ENCODE results near the gene RUVBL1.
A peak's percentile ranks its signal among the peaks of the same experiment; 100 is the strongest.
"Not testable (repeated sequence)": the region's sequence is repeated elsewhere in the genome, so short reads cannot be mapped to it uniquely, and the experiment has no call there.

The RUVBL1 gene

DNA sequence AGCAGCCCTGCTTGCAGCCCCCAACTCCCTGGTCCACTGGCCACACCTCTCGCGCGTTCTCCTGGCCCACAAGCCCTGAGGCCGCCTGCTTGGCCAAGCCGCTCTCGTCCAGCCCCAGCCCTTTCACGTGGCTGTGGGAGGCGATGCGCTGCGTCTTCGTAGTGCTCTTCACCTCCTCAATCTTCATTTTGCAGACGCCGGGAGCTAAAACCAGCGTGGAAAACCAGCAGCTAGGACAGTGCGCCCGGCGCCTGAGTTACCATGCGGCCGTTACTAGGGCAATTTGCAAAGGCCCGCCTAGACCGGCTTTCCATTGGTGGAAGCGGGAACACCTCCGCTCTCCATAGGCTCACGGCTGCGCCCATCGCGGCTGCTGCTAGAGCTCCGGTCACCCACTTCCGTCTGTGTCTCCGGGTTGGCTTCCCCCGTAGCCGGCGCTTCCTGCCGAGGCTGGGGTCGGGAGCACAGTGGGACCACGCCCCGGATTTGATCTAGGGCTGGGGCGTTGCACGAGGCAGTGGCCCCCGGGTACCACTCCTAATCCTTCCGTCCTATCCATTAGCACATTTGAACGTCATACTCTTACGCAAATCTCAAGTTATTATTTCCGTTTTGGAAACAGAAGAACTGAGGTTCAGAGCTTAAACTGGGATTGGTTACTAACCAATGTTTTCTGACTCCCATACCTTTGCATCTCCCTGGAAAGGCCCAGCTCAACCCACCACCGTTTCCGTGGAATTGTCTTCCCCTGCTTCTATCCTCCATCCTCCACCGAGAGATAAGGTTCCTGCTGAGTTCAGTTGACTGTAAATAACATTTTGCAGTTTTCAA, at the start of gene RUVBL1:
Gene RUVBL1 (minus strand): TSS at position 275 of the 831 bp plus-strand sequence. CDS start 88 bp downstream, at position 187.
- peak; percentile 98 for DNase-seq (ENCODE audit: low spot score)

DNA sequence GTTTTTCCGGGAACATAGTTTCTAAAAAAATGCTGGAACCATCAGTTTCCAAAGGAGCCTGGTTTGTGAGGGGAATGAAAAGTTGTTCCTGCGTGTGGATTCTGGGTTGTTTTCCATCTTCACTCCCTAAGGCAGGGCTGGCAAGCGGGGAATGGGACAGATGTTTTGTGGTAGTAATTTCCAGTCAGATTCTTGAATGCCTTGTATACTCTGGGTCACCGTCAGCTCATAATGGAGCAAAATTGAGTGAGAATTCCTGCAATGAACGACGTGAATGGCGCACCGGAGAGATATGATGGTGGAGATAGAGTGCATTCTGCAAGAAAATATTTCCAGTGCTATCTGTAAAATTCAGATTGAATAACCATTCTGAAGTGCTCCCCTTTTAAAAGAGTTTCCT, 49.6 kb upstream of the RUVBL1 start:
- DNase-seq (ENCODE audit: low spot score) = no peak

DNA sequence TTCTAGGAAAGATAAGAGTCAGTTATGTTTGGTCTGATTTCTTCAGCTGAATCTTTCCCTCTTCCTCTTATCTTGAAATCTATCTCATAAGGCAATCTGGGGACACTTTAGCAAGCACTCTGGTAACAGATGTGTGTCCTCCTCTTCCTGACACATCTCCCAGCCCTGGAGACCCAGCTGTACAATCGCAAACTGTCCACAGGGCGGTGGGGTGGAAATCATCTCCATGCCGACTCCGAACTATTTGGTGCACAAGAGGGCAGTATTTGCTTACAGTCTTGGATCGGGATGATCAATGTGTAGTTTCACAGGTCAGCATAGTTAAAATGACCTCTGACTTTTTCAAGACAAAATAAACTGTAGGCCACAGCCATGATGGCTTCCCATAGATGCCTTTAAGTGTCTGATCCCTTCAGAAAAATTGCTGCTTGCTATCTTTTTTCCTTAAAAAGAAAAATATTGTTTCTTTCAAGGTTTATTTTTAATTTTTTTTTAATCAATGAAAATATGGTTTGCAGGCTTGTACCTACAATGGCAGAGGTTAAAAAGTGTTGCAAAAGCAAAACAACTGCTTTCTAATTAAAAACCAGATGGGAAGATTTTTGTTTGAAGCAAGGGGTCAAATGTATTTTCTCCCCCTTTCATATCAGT, 47.4 kb upstream of the RUVBL1 start:
- DNase-seq (ENCODE audit: low spot score) = no peak

DNA sequence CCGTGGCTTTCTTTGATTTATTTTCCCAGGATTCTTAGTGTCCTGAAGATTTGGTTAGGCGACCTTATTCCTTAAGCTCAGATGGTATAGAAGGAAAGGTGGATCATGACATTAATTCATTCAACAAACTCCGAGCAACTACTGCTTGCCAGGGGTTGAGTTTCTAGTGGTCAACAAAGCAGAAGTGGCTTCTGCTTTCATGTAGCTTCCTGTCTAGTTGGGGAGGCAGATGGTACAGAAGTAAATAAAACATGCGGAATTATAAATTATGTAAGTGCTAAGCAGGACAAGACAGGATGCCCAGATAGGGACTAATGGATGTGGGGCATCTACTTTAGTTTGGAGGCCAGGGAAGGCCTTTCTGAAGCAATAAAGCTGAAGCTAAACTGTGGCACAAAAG, 45.2 kb upstream of the RUVBL1 start:
- DNase-seq (ENCODE audit: low spot score) = no peak

DNA sequence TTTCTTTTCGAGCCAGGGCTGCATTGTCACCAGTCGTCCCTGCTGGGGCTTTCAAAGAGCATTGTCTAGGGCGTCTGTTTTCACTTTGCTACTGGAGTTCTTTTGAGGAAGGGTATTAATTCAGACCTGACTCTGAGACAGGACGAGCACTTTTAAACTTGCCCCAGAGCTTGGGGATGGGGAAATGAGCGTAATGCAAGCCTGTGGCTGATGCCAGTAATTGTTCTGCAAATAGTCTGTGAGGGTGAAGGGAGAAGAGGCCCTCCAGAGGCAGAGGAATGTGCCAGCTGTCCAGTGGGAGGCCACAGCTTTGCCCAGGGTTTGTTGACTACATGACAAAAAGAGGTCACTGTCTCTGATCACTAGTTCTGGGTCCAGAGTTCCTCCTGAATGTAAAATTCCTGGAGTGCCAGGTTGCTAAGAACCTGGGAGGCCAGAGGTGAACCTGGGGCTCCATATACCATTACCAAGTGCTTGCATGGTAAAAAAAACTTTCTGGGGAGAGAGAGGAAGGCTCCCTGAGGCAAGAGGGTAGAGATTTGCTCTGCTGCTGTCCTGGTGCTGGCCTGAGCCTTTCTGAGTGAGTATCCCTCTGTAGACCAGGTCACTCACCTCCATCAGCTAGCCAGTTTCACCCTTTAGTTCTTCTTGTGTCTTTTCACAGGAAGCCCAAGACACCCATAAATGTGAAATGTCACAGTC, 44.5 kb upstream of the RUVBL1 start:
- DNase-seq (ENCODE audit: low spot score) = no peak

DNA sequence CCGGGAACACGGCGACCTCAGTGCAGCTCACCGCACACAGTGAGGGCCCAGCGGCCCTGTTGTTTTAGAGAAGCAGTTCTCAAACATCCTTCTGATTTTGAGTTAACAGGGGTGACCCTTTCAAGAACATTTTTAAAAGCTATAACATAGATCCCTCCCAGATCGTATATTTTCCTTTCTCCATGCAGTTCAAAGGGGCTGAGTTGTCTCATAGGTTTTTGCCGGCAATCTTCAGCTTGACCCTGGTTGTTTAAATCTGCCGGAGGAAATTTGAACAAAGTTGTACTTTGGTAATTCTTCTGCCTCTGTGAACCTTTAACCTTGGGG, 44.0 kb upstream of the RUVBL1 start:
- DNase-seq (ENCODE audit: low spot score) = no peak

DNA sequence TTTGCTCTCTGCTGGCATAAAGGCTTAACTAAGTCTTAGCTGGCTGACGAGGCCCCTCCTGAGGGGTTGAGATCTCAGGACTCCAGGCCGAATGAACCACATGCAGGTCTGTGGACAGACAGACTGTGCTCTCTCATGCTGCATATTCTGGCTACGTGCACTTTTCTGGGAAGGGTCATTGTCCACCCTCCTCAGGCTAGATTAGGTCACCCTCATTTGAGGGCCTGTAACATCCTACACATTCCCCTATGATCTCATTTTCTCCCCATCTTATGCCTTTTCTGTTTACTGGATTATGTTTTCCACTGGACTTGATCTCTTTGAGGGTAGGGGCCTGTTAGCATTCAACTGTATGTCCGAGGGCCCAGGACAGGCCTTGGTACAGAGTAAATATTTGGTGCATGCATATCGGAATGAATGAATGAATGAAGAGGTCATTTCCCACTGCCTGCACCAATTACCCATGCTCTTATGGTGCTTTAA, 43.4 kb upstream of the RUVBL1 start:
- DNase-seq (ENCODE audit: low spot score) = no peak

DNA sequence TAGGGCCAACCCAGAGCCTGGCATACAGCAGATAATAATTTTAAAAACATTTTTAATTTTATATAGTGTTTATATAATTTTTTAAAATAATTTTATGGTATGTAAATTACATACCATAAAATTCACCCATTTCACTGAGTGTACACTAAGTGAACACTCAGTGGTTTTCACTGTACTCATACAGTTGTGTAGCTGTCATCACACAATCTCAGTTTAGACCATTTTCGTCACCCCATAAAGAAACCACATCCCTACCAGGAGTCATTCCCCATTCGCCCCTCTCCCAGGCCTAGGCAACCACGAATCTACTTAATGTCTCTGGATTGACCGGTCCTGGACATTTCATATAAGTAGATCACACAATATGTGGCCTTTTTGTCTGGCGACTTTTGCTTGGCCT, 39.8 kb upstream of the RUVBL1 start:
- no peak for DNase-seq (ENCODE audit: low spot score)

DNA sequence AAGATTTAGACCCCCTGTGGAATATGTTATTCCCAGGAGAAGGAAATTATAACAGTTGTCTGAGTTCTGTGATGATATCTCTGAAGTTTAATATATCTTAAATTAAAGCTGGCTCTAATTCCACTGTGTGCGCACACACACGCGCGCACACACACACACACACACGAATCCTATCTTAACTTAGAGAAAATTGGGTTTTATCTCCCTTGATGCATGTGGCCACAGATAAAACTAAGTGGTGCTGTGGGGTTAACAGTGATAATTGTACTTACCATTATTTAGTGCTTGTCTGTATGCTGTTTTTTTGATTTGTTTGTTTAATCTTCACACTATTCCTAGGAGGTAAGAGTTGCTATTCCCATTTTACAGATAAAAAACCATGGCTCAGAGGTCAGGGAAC, 37.0 kb upstream of the RUVBL1 start:
- DNase-seq (ENCODE audit: low spot score) = no peak

DNA sequence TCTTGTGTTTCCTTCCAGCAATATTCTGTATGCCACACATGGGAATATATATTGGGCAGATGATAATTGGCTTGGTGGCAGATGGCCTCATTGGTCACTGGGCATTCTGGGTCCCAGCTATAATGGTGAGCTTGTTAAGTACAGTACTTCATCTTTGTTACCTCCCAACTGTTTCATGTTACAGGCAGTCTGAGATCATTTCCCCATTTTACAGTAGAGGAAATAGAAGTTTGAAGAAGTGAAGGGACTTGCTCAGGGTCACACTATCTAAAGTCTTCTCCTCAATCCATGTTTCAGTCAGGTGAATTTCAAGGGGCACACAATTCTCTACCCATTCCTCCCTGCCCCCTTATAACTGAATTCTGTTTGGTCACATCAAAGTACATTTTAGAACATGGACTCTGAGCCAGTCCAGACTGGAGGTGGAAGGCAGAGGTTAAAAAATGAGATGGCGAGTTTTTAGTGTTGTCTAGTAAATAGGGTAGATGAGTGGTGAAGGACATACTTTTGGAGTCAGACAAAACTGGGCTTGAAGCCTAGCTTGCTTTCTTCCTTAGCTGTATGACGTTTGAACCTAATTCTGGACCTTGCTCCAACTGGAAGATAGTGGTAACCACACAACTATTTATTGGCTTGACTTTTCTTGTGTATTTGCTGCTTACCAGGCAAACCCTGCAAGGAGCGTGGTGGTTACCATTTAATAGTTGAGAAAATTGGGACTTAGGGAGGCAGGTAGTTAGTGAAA, 32.2 kb upstream of the RUVBL1 start:
- no peak for DNase-seq (ENCODE audit: low spot score)

DNA sequence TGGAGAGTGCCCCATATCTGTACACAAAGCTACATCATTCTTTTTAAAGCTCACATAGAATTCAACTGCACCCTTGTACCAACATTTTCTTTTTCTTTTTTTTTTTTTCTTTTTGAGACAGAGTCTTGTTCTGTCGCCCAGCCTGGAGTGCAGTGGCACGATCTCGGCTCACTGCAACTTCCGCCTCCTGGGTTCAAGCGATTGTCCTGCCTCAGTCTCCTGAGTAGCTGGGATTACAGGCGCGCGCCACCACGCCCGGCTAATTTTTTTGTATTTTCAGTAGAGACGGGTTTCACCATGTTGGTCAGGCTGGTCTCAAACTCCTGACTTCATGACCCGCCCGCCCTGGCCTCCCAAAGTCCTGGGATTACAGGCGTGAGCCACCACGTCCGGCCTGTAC, 30.7 kb upstream of the RUVBL1 start:
- not testable (repeated sequence) for DNase-seq (ENCODE audit: low spot score)

DNA sequence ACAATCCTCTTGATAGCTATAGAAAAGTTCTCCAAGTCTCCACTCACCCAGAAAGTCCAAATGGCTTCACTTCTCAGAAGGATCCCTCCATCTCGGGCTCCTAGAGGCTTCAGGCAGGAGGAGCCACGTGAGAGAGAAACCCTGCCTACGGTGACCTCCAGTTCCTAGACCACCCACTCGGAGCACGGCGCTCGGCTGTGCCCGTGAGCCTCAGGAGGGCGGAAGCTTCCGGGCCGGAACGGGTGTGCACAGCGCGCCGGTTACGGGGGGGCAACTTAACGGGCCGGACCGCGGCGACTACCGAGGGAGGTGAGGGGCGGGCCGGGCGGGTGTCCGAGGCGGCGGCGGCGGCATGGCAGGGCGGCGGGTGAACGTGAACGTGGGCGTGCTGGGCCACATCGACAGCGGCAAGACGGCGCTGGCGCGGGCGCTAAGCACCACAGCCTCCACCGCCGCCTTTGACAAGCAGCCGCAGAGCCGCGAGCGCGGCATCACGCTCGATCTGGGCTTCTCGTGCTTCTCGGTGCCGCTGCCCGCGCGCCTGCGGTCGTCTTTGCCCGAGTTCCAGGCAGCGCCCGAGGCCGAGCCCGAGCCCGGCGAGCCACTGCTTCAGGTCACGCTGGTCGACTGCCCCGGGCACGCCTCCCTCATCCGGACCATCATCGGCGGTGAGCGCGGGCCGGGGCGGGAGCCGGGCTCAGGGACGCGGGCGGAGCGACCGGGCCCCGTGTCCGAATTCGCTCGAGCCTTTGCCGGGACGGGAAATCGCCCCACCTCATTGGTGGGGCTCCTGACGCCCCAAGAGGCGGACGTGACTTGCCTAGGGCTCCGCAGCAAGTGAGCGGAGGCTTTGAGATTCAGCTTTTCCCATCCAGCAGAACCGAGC, 29.8 kb upstream of the RUVBL1 start, which contains the start of gene EEFSEC:
Gene EEFSEC (plus strand): TSS at position 326 of the 886 bp plus-strand sequence. CDS start 27 bp downstream, at position 353.
- DNase-seq (ENCODE audit: low spot score) = peak; percentile 78

DNA sequence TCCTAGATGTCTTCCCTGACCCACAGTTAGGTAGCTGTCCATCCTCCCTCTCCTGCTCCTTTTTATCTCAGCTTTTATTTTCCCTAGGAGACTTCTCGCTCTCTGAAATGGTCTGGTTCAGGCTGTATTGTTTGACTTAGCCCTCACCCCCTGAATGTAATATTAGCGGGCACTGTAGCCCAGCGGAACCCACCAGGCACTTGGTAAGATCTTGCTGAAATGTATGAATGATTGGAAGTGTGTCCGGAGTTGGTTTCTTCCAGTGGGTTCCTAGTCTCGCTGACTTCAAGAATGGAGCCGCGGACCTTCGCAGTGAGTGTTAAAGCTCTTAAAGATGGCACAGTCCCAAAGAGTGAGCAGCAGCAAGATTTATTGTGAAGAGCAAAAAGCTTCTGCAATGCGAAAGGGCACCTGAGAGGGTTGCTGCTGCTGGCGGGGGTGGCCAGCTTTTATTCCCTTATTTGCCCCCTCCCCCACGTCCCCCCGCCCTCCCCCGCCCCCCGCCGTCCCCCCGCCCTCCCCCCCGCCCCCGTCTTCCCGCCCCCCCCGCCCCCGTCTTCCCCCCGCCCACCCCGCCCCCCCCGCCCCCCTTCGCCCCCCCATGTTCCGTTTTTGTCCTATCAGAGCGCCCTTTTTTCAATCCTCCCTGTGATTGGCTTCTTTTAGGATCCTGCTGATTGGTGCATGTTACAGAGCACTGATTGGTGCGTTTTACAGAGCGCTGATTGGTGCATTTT, 29.0 kb upstream of the RUVBL1 start:
- no peak for DNase-seq (ENCODE audit: low spot score)

DNA sequence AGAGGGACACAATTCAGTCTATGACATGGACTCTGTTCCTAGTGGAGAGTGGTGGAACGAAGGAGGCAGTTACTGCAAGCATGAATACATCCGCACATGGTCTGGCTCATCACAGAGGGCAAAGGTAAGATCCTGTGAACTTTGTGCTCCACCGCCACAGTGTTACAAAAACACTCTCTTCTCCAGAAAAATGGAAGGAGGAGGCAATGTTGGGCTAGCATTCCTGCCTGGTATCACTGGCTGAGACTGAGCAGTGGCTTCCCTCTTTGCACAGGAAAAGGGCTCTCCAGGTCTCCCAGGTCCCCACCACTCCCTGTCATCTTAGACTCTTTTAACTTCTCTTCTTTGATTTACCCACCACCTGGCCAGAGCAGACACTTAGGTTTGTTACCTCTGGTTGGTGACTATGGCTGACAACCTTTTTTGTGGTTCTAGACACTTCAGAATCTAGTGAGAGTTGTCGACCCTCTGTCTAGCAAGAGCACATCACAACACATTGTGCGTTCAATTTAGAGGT, 28.2 kb upstream of the RUVBL1 start:
- DNase-seq (ENCODE audit: low spot score) = no peak

DNA sequence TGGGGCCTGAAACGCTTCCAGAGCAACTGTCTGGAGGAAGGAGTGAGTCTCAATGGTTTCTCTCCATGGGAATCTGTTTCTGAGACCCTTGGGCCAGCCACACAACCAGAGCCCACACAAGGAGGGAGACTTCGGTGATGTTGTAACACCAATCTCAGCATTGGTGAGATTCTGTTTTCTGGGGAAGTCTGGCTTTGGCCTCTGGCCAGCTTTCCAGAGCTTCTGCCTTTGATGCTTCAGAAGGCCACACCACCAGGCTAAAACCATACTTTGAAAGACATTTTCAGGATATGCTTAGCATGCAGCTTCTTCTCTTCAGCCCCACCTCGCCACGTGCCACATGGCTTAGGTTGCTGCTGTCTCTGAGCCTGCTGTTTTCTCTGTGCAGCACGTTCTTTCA, 26.0 kb upstream of the RUVBL1 start:
- no peak for DNase-seq (ENCODE audit: low spot score)

DNA sequence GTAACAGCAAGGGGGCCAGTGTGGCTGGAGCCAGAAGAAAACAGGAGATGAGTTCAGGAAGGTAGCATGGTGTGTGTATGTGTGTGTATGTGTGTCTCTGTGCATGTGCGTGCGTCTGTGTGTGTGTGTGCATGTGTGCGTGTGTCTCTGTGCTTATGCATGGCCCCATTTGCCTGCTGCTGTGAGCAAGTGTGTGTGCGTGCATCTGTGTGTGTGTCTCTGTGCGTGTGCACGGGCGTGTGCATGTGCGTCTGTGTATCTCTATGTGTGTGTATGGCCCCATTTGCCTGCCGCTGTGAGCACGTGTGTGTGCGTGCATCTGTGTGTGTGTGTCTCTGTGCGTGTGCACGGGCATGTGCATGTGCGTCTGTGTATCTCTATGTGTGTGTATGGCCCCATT, 22.6 kb upstream of the RUVBL1 start:
- DNase-seq (ENCODE audit: low spot score) = no peak

DNA sequence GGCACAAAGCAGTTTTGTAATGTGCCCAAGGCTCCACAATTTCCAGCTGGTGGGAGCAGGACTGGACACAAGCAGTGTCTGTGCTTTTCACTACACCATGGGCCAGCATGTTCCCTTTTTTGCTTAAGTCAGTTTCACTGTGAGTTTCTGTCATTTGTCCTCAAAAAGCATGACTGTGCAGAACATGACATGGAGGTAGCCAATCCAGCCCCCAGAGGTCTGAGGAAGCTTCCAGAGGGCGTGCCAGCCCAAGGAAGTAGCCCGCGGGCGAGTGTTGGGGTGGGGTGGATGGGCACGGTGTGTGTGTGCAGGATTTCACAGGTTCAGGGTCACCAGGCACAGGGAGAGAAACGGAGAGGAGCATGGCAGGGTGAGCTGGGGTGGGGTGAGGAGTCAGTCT, 21.7 kb upstream of the RUVBL1 start:
- DNase-seq (ENCODE audit: low spot score) = no peak

DNA sequence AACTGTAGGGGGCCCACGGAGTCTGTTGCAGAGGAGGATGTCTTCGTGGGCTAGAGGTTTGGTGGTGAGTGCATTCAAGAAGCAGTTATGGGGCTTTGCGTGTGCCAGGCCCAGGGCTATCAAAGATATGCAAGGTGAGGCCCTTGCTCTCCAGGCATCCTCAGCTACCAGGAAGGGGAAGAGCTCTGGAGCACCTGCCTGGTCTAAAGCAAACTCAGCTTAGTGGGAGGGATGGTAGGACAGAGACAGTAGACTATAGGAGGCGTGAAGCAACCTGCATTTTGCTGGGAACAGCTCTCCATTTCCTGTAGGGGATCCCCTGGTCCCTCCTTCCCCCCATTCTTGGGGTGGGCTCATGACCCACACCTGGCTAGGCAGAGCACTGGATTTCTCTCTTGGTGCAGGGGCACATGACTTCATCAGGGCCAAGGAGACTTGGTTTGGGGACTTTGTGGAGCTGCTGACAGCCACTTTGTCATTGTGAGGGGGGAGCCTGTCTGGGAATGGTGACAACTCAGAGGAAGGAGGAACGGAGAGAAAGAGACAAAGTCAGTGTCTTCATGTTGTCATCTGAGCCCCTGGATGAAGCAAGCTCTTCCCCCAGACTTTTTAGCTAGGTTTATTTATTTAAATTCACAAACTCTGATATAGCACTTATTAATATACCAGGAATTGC, 21.0 kb upstream of the RUVBL1 start:
- DNase-seq (ENCODE audit: low spot score) = no peak

DNA sequence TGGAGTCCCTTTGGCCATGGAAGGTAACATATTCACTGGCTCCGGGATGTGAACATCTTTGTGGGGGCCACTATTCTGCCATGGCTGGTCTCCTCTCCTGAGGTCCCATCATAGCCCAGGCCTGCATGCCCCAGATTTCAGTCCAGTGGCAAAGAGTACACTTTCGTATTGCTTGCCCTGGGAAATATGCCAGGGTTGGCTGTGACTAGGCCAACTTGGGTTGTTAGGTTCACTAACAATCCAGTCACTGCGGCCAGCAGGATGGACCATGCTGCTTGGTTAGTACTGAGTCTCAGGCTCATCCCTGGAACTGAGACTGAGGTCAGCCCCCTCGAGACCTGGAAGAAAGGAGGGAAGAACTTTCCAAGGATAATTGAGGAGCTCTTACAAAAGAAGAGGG, 19.9 kb upstream of the RUVBL1 start:
- no peak for DNase-seq (ENCODE audit: low spot score)
